Liver (tissue), 9 donors: Measurements from ENCODE around the gene IFT122. TPM values are rescaled to one million over a fixed set of nuclear protein-coding genes. Genes with fewer than 3 reads are reported as not detected.

ENCODE experiments used
- DNase-seq: peaks from one replicate; pipeline ENCODE4 v3.0.0-alpha.2; 2017; ENCODE audit warnings: low spot score
- H3K27ac ChIP-seq, 2 donors: one replicate each; pipeline ENCODE4 v1.7.0; 2013; ENCODE audit warnings: inconsistent platforms in 2 of 2, low read length in 2 of 2, control low read depth in 1 of 2, low read depth in 1 of 2, mild to moderate bottlenecking in 1 of 2
- H3K27me3 ChIP-seq, 4 donors: one replicate each; pipeline versions ENCODE4 v1.6.1 to v1.7.0; 2013; ENCODE audit warnings: low read length in 3 of 4, inconsistent platforms in 1 of 4, mild to moderate bottlenecking in 1 of 4, moderate library complexity in 1 of 4; ENCODE audit not compliant: control insufficient read depth in 4 of 4, insufficient read depth in 4 of 4
- H3K36me3 ChIP-seq, 4 donors: one replicate each; pipeline versions ENCODE4 v1.6.1 to v1.7.0; 2013; ENCODE audit warnings: low read length in 3 of 4, mild to moderate bottlenecking in 3 of 4, low read depth in 1 of 4, moderate library complexity in 1 of 4; ENCODE audit not compliant: control insufficient read depth in 4 of 4, insufficient read depth in 3 of 4
- H3K4me1 ChIP-seq, 4 donors: one replicate each; pipeline versions ENCODE4 v1.6.1 to v1.7.0; 2013; ENCODE audit warnings: low read length in 3 of 4, mild to moderate bottlenecking in 3 of 4, moderate library complexity in 1 of 4; ENCODE audit not compliant: control insufficient read depth in 4 of 4, insufficient read depth in 4 of 4
- H3K4me3 ChIP-seq, 3 donors: one replicate each; pipeline versions ENCODE4 v1.6.1 to v1.7.0; 2013; ENCODE audit warnings: low read length in 3 of 3, control low read depth in 1 of 3, low read depth in 1 of 3, mild to moderate bottlenecking in 1 of 3
- H3K9ac ChIP-seq, 2 donors: one replicate each; pipeline ENCODE4 v1.7.0; 2013; ENCODE audit warnings: low read length in 2 of 2, mild to moderate bottlenecking in 2 of 2, moderate library complexity in 2 of 2, control low read depth in 1 of 2, low read depth in 1 of 2
- H3K9me3 ChIP-seq, 4 donors: one replicate each; pipeline versions ENCODE4 v1.6.1 to v1.7.0; 2013; ENCODE audit warnings: low read length in 3 of 4; ENCODE audit not compliant: control insufficient read depth in 4 of 4
- CTCF ChIP-seq: fragments of 150-350 bp; IDR thresholded peaks from 2 replicates; pipeline ENCODE4 v1.5.1; 2017; ENCODE audit warnings: improper control_type of control experiment, low read depth, low read length; ENCODE audit not compliant: missing input control
- EGR1 ChIP-seq, 2 donors: IDR thresholded peaks; 2 replicates each; pipeline ENCODE4 v1.6.1; 2016 to 2018; ENCODE audit warnings: antibody characterized with exemption in 2 of 2, low read depth in 2 of 2
- FOXA1 ChIP-seq: IDR thresholded peaks from 2 replicates; pipeline ENCODE4 v1.6.1; 2016; ENCODE audit warnings: antibody characterized with exemption
- FOXA2 ChIP-seq: IDR thresholded peaks from 2 replicates; pipeline ENCODE4 v1.6.1; 2016; ENCODE audit warnings: antibody characterized with exemption
- GABPA ChIP-seq, 2 donors: IDR thresholded peaks in 1 of 2; conservative IDR thresholded peaks in 1 of 2; 2 replicates each; pipeline ENCODE4 v1.6.1; 2016; ENCODE audit warnings: antibody characterized with exemption in 2 of 2, mild to moderate bottlenecking in 1 of 2, moderate library complexity in 1 of 2
- HNF4A ChIP-seq, 2 donors: conservative IDR thresholded peaks; 2 replicates each; pipeline ENCODE4 v1.6.1; 2016; ENCODE audit warnings: antibody characterized with exemption in 2 of 2, mild to moderate bottlenecking in 2 of 2
- HNF4G ChIP-seq: IDR thresholded peaks from 2 replicates; pipeline ENCODE4 v1.6.1; 2016; ENCODE audit warnings: antibody characterized with exemption
- JUND ChIP-seq, 2 donors: IDR thresholded peaks; 2 replicates each; pipeline ENCODE4 v1.6.1; 2016; ENCODE audit warnings: antibody characterized with exemption in 2 of 2
- MAX ChIP-seq: IDR thresholded peaks from 2 replicates; pipeline ENCODE4 v1.6.1; 2016; ENCODE audit warnings: antibody characterized with exemption
- NR2F2 ChIP-seq: IDR thresholded peaks from 2 replicates; pipeline ENCODE4 v1.6.1; 2016; ENCODE audit warnings: antibody characterized with exemption
- RAD21 ChIP-seq, 2 donors: IDR thresholded peaks; 2 replicates each; pipeline ENCODE4 v1.6.1; 2016; ENCODE audit warnings: antibody characterized with exemption in 2 of 2, mild to moderate bottlenecking in 2 of 2
- REST ChIP-seq: IDR thresholded peaks from 2 replicates; pipeline ENCODE4 v1.6.1; 2016; ENCODE audit warnings: antibody characterized with exemption, mild to moderate bottlenecking
- RXRA ChIP-seq, 2 donors: IDR thresholded peaks; 2 replicates each; pipeline ENCODE4 v1.6.1; 2017 to 2018; ENCODE audit warnings: antibody characterized with exemption in 2 of 2, mild to moderate bottlenecking in 1 of 2
- SP1 ChIP-seq: IDR thresholded peaks from 2 replicates; pipeline ENCODE4 v1.6.1; 2018; ENCODE audit warnings: antibody characterized with exemption, mild to moderate bottlenecking
- TAF1 ChIP-seq: conservative IDR thresholded peaks from 2 replicates; pipeline ENCODE4 v1.6.1; 2016; ENCODE audit warnings: antibody characterized with exemption, mild to moderate bottlenecking
- YY1 ChIP-seq: IDR thresholded peaks from 2 replicates; pipeline ENCODE4 v1.6.1; 2016; ENCODE audit warnings: antibody characterized with exemption, mild to moderate bottlenecking
- ZBTB33 ChIP-seq: IDR thresholded peaks from 2 replicates; pipeline ENCODE4 v1.6.1; 2016; ENCODE audit warnings: antibody characterized with exemption
- WGBS: extraction: QIAGEN DNeasy Blood & Tissue Kit; methylation state at CpG from one replicate; pipeline ENCODE4 v1.1.7; 2013; 5-methylcytosine and 5-hydroxymethylcytosine counted together
- polyA plus RNA-seq, 2 donors: library from polyadenylated mRNA; stranded (reverse) in 1 of 2; unstranded in 1 of 2; fragments of 200-250 nt in 1 of 2; fragments of >200 nt in 1 of 2; fragmentation: Nextera tagmentation in 1 of 2; extraction: Ambion mirVana in 1 of 2; gene quantifications; one replicate each; pipeline versions ENCODE4 v1.2.1 to v1.2.3, GENCODE V29; 2013 to 2015
- total RNA-seq, 2 donors: library from RNA; depleted of rRNA; stranded (reverse); fragments of >200 nt; gene quantifications; one replicate each; pipeline ENCODE4 v1.2.3, GENCODE V29; 2014
- donor health status: healthy.
- donor health status: healthy.
- donor health status: healthy.
- donor health status: healthy.
- donor health status: healthy.

IFT122 gene
- total and polyA plus RNA-seq, 4 donors, result 3.3 to 25.8 (median 10.6) TPM

GRCh38 chr3:129460155-129460554 is 20.1 kb downstream of the IFT122 start:
- TF ChIP-seq REST, result no peak
- TF ChIP-seq YY1, result no peak
- TF ChIP-seq SP1, result no peak
- TF ChIP-seq FOXA2, result no peak
- no peak for TF ChIP-seq HNF4A (conservative IDR thresholded peaks at IDR 0.05)
- TF ChIP-seq ZBTB33, result no peak
- no peak for TF ChIP-seq TAF1
- no peak for TF ChIP-seq FOXA1
- no peak for TF ChIP-seq HNF4G
- no peak for TF ChIP-seq RAD21 (IDR thresholded peaks at IDR 0.05)
- no peak for TF ChIP-seq EGR1 (IDR thresholded peaks at IDR 0.05; ENCODE audit: low read depth in 2 of 2)
- no peak for TF ChIP-seq GABPA (IDR thresholded peaks at IDR 0.05 in 1 of 2, conservative IDR thresholded peaks at IDR 0.05 in 1 of 2)
- TF ChIP-seq RXRA (IDR thresholded peaks at IDR 0.05), result no peak
- no peak for TF ChIP-seq NR2F2
- no peak for TF ChIP-seq MAX
- no peak for TF ChIP-seq JUND (IDR thresholded peaks at IDR 0.05)
- Histone ChIP-seq H3K9ac (no peak overlapping the region), H3K36me3 (peaks cover 0 to 7% (median under 1%) of the 10 kb centered on the region in 4 donors), H3K4me1 (peaks cover 5 to 20% (median 15%) of the 10 kb centered on the region in 4 donors), H3K27ac (no peak overlapping the region), H3K9me3 (no peaks in the 10 kb centered on the region), H3K4me3 (no peak overlapping the region), H3K27me3 (no peaks in the 10 kb centered on the region)
- no peak for DNase-seq
- WGBS, result 96% methylated on average over 3 of the region's 3 CpGs

- Histone ChIP-seq H3K36me3 (peaks cover 0 to 7% (median under 1%) of the 10 kb centered on the region in 4 donors), H3K9me3 (no peaks in the 10 kb centered on the region)
- 96% methylated on average over 2 of the region's 2 CpGs for WGBS
Measured at GRCh38 chr3:129460572-129460971, 20.5 kb downstream of the IFT122 start.

More at GRCh38 chr3:129460572-129460971, 20.5 kb downstream of the IFT122 start:
- no peak overlapping the region for H3K27ac ChIP-seq
- no peaks in the 10 kb centered on the region for H3K27me3 ChIP-seq
- TF ChIP-seq RAD21 (IDR thresholded peaks at IDR 0.05) (no peak), EGR1 (IDR thresholded peaks at IDR 0.05; ENCODE audit: low read depth in 2 of 2) (no peak), FOXA1 (no peak), YY1 (no peak), RXRA (IDR thresholded peaks at IDR 0.05) (no peak), JUND (IDR thresholded peaks at IDR 0.05) (no peak), FOXA2 (no peak), SP1 (no peak), CTCF (no peak), TAF1 (no peak), ZBTB33 (no peak)
- H3K9ac ChIP-seq, result no peak overlapping the region
- peaks cover 5 to 20% (median 15%) of the 10 kb centered on the region in 4 donors for H3K4me1 ChIP-seq
- no peak overlapping the region for H3K4me3 ChIP-seq
- no peak for DNase-seq
